Smooth muscle cell (in vitro differentiated cells): Measurements from ENCODE around the gene MOCS1. TPM values are rescaled to one million over a fixed set of nuclear protein-coding genes. Genes with fewer than 3 reads are reported as not detected.

Source experiments
- DNase-seq: peaks from one replicate; lab custom pipeline; 2025; ENCODE audit not compliant: unreplicated experiment; lab: John Stamatoyannopoulos, UW
- H2AFZ ChIP-seq: fragments of 200-600 bp; sonication (generic); 2 replicates; pipeline ENCODE4 v1.6.0; 2016; ENCODE audit warnings: antibody characterized with exemption, low read depth, mild to moderate bottlenecking
- H3F3A ChIP-seq: fragments of 200-600 bp; sonication (generic); 2 replicates; pipeline ENCODE4 v1.6.0; 2017; ENCODE audit warnings: antibody characterized with exemption, low read depth
- H3K27ac ChIP-seq: fragments of 200-600 bp; sonication (generic); 2 replicates; pipeline ENCODE4 v1.5.1; 2016; ENCODE audit warnings: low read depth, mild to moderate bottlenecking
- H3K27me3 ChIP-seq: fragments of 200-600 bp; sonication (generic); 2 replicates; pipeline ENCODE4 v1.6.1; 2016; ENCODE audit warnings: low read depth, mild to moderate bottlenecking
- H3K36me3 ChIP-seq: fragments of 200-600 bp; sonication (generic); 2 replicates; pipeline ENCODE4 v1.5.1; 2016; ENCODE audit warnings: low read depth
- H3K4me1 ChIP-seq: fragments of 200-600 bp; sonication (generic); 2 replicates; pipeline ENCODE4 v1.5.1; 2016; ENCODE audit warnings: low read depth
- H3K4me2 ChIP-seq: fragments of 200-600 bp; sonication (generic); 2 replicates; pipeline ENCODE4 v1.6.0; 2016; ENCODE audit warnings: mild to moderate bottlenecking
- H3K4me3 ChIP-seq: fragments of 200-600 bp; sonication (generic); 2 replicates; pipeline ENCODE4 v1.5.1; 2016; ENCODE audit warnings: mild to moderate bottlenecking
- H3K79me2 ChIP-seq: fragments of 200-600 bp; sonication (generic); 2 replicates; pipeline ENCODE4 v1.6.0; 2016; ENCODE audit warnings: low read depth, mild to moderate bottlenecking
- H3K9ac ChIP-seq: fragments of 200-600 bp; sonication (generic); 2 replicates; pipeline ENCODE4 v1.6.0; 2016; ENCODE audit warnings: low read depth
- H3K9me3 ChIP-seq: fragments of 200-600 bp; sonication (generic); replicated peaks from 2 replicates; pipeline ENCODE4 v1.5.1; 2016; ENCODE audit warnings: low read depth
- H4K20me1 ChIP-seq: fragments of 200-600 bp; sonication (generic); 2 replicates; pipeline ENCODE4 v1.6.0; 2016; ENCODE audit warnings: low read depth
- WGBS: methylation state at CpG from one replicate; pipeline ENCODE4 v1.1.7; 2016; ENCODE audit warnings: low lambda C conversion rate; 5-methylcytosine and 5-hydroxymethylcytosine counted together
- polyA plus RNA-seq: library from polyadenylated mRNA; unstranded; fragments of >200 nt; fragmentation: Nextera tagmentation; extraction: Ambion mirVana; gene quantifications from 2 replicates; pipeline ENCODE4 v1.2.1, GENCODE V29; 2016
- total RNA-seq: library from RNA; depleted of rRNA; stranded (reverse); fragments of >200 nt; gene quantifications from 2 replicates; pipeline ENCODE4 v1.2.3, GENCODE V29; 2014
- TF ChIP-seq, protein P1 (sequence below): fragments of 200-600 bp; sonication (generic); IDR thresholded peaks from 2 replicates; pipeline ENCODE4 v1.5.1; 2017; ENCODE audit warnings: borderline replicate concordance, mild to moderate bottlenecking, antibody characterized with exemption; ENCODE audit not compliant: insufficient read depth, poor library complexity, severe bottlenecking

MOCS1 gene
- total and polyA plus RNA-seq, 2 experiments from 2014 or later = 7.7 to 12.1 TPM

DNA sequence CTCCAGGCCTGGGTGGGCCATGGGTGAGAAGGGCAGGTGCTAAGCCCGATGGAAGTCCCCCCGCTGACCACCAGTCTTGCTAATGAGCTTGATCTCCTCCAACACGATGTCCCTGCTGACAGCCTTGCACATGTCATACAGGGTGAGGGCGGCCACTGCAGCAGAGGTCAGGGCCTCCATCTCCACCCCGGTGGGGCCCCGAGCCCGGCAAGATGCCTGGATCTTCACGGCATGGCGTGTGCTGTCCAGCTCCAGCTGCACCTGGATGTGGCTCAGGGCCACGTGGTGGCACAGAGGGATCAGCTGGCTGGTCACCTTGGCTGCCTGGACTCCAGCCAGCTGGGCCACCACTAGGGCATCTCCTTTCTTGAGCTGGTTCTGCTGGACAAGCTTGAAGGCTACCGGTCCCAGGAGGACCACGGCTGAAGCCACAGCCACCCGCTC lies 27.9 kb downstream of the MOCS1 start:
- Histone ChIP-seq H2AFZ (no peak overlapping the region), H3K4me1 (no peaks in the 10 kb centered on the region), H3K36me3 (no peaks in the 10 kb centered on the region), H3F3A (no peaks in the 10 kb centered on the region), H3K9ac (no peak overlapping the region), H3K27ac (no peak overlapping the region), H3K79me2 (no peaks in the 10 kb centered on the region), H3K9me3 (no peaks in the 10 kb centered on the region), H3K4me2 (no peak overlapping the region), H3K4me3 (no peak overlapping the region), H3K27me3 (no peaks in the 10 kb centered on the region), H4K20me1 (no peaks in the 10 kb centered on the region)
- DNase-seq = no peak
- 94% methylated on average over 13 of the region's 13 CpGs for WGBS
- TF ChIP-seq, protein P1, sequence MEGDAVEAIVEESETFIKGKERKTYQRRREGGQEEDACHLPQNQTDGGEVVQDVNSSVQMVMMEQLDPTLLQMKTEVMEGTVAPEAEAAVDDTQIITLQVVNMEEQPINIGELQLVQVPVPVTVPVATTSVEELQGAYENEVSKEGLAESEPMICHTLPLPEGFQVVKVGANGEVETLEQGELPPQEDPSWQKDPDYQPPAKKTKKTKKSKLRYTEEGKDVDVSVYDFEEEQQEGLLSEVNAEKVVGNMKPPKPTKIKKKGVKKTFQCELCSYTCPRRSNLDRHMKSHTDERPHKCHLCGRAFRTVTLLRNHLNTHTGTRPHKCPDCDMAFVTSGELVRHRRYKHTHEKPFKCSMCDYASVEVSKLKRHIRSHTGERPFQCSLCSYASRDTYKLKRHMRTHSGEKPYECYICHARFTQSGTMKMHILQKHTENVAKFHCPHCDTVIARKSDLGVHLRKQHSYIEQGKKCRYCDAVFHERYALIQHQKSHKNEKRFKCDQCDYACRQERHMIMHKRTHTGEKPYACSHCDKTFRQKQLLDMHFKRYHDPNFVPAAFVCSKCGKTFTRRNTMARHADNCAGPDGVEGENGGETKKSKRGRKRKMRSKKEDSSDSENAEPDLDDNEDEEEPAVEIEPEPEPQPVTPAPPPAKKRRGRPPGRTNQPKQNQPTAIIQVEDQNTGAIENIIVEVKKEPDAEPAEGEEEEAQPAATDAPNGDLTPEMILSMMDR = no peak

DNA sequence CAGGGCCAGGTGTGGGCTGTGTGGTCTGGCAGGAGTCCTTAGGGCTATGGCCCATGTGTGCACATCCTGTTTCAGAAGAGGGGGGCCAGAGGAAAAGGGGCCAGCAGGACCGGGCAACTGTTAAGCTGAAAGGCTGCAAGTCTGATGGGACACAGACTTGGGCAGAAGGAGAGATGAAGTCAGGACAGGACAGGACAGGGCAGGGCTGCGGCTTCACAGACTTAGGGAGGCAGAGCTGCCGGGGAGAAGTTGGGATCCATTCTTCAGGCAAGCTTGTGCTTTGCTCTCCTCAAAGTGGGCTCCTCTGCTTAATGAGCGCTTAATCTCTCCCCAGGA lies 28.7 kb downstream of the MOCS1 start:
- TF ChIP-seq, protein P1 = no peak
- 90% methylated on average over 4 of the region's 4 CpGs for WGBS
- no peak overlapping the region for H2AFZ ChIP-seq

DNA sequence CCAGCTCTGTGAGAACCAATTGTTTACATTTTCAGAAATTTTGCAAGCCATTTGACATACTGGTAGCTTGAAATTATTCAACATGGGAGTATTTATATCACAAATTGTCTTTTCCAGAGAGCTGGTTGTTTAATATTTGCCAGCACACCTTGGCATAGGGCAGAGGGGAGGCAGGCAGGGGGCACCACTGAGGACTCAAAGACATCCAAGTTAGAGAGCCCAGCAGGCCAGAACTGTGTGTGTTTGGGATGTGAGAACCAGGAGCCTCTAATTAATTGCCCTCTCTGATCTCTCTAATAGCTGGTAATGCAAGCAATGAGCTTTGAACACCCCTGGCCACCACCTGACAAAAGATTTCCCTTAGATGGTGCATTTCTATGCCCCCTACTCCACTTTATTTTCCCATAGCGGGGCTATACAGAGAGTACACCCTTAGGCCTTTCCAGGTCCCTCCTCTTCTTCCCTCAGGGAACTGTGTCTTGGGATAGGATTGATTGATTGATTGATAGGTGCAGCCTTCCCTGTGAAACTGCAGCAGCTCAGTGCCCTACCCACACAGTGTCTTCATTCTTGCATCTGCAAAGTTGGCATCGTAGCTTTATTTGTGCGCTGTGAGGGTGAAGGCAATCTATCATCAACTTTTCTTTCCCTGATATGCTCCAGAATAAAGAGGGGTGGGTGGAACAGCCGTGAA lies 29.2 kb downstream of the MOCS1 start:
- H3F3A ChIP-seq = no peaks in the 10 kb centered on the region
- no peak overlapping the region for H3K9ac ChIP-seq
- no peak overlapping the region for H3K4me3 ChIP-seq
- 97% methylated on average over 4 of the region's 4 CpGs for WGBS
- H3K4me2 ChIP-seq = no peak overlapping the region
- no peaks in the 10 kb centered on the region for H4K20me1 ChIP-seq
- H3K27me3 ChIP-seq = no peaks in the 10 kb centered on the region
- H3K27ac ChIP-seq = no peak overlapping the region
- no peak for DNase-seq
- H3K4me1 ChIP-seq = no peaks in the 10 kb centered on the region
- H3K79me2 ChIP-seq = no peaks in the 10 kb centered on the region
- no peaks in the 10 kb centered on the region for H3K36me3 ChIP-seq
- no peak overlapping the region for H2AFZ ChIP-seq
- H3K9me3 ChIP-seq = no peaks in the 10 kb centered on the region
- TF ChIP-seq, protein P1 = no peak

More for the DNA sequence above, 28.7 kb downstream of the MOCS1 start:
- Histone ChIP-seq H3K27me3 (no peaks in the 10 kb centered on the region), H3K9me3 (no peaks in the 10 kb centered on the region), H3K4me3 (no peak overlapping the region), H3K79me2 (no peaks in the 10 kb centered on the region), H3K9ac (no peak overlapping the region), H3F3A (no peaks in the 10 kb centered on the region), H3K27ac (no peak overlapping the region), H3K4me2 (no peak overlapping the region), H3K4me1 (no peaks in the 10 kb centered on the region), H4K20me1 (no peaks in the 10 kb centered on the region), H3K36me3 (no peaks in the 10 kb centered on the region)
- DNase-seq = no peak

DNA sequence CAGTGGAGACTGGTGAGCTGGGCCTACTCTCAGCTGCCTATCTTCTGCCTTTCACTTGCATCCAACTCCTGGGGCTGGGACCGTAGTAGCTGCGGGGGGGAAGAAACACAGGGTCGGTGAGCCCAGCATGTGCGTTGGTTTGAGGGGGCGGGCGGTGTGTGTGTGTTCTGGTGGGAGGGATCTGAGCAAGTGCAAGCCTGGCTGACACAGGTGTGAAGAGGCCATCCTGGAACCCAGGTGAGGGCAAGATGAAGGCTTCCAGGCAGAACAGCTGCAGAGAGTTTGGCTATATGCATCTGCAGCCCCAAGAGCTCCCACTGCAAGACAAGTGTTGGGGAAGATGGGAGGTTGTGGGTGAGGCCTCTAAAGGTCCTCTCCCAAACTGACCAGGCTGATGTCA lies 30.6 kb downstream of the MOCS1 start:
- no peaks in the 10 kb centered on the region for H3K27me3 ChIP-seq
- 96% methylated on average over 6 of the region's 6 CpGs for whole genome bisulfite sequencing
- no peak for DNase-seq

More for the DNA sequence above, 30.6 kb downstream of the MOCS1 start:
- no peak overlapping the region for H2AFZ ChIP-seq
- H3K4me3 ChIP-seq = no peak overlapping the region
- H3K27ac ChIP-seq = no peak overlapping the region
- no peak overlapping the region for H3K4me2 ChIP-seq
- H4K20me1 ChIP-seq = no peaks in the 10 kb centered on the region
- no peaks in the 10 kb centered on the region for H3K4me1 ChIP-seq
- no peaks in the 10 kb centered on the region for H3F3A ChIP-seq
- TF ChIP-seq, protein P1 = no peak
- H3K36me3 ChIP-seq = no peaks in the 10 kb centered on the region
- no peak overlapping the region for H3K9ac ChIP-seq
- no peaks in the 10 kb centered on the region for H3K9me3 ChIP-seq
- no peaks in the 10 kb centered on the region for H3K79me2 ChIP-seq
